KOPT-K1 (cell line): Measurements from ENCODE around the gene TM9SF4.
"Not testable (repeated sequence)": the region's sequence is repeated elsewhere in the genome, so short reads cannot be mapped to it uniquely, and the experiment has no call there.

Experiments used
- H3K27ac ChIP-seq: fragments of 200-600 bp; sonication (generic); 2 replicates; pipeline ENCODE4 v1.5.1; 2016; ENCODE audit warnings: antibody characterized with exemption, mild to moderate bottlenecking, low read depth, low read length; ENCODE audit not compliant: poor library complexity, severe bottlenecking
- H3K36me3 ChIP-seq: fragments of 200-600 bp; sonication (generic); 2 replicates; pipeline ENCODE4 v1.5.1; 2017; ENCODE audit warnings: antibody characterized with exemption, mild to moderate bottlenecking, low read length, moderate library complexity; ENCODE audit not compliant: insufficient read depth
- H3K9me3 ChIP-seq: fragments of 200-600 bp; sonication (generic); 2 replicates; pipeline ENCODE4 v1.5.1; 2017; ENCODE audit warnings: antibody characterized with exemption, low read length, mild to moderate bottlenecking; ENCODE audit not compliant: insufficient read depth, poor library complexity, severe bottlenecking

The TM9SF4 gene

DNA sequence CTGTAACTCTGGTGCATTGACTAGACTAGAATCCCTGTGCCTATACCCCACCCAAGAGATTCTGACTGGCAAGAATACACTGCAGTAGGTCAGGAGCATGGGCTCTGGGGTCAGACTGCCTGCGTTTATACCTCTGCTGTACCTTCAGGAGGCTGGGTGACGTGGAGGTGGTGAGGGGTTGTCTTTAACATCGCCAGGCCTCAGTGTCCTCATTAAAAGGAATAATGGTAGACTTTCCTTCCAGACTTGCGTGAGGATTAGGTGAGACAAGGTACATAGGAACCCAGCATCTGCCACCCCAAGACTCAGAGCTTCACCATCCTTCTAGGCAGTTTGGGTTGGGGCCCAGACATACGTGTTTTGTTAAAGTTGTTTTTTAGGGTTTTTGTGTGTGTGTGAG lies 44.3 kb downstream of the TM9SF4 start:
- Histone ChIP-seq H3K27ac (no peak overlapping the region), H3K9me3 (no peaks in the 10 kb centered on the region), H3K36me3 (peaks cover 94% of the 10 kb centered on the region)

DNA sequence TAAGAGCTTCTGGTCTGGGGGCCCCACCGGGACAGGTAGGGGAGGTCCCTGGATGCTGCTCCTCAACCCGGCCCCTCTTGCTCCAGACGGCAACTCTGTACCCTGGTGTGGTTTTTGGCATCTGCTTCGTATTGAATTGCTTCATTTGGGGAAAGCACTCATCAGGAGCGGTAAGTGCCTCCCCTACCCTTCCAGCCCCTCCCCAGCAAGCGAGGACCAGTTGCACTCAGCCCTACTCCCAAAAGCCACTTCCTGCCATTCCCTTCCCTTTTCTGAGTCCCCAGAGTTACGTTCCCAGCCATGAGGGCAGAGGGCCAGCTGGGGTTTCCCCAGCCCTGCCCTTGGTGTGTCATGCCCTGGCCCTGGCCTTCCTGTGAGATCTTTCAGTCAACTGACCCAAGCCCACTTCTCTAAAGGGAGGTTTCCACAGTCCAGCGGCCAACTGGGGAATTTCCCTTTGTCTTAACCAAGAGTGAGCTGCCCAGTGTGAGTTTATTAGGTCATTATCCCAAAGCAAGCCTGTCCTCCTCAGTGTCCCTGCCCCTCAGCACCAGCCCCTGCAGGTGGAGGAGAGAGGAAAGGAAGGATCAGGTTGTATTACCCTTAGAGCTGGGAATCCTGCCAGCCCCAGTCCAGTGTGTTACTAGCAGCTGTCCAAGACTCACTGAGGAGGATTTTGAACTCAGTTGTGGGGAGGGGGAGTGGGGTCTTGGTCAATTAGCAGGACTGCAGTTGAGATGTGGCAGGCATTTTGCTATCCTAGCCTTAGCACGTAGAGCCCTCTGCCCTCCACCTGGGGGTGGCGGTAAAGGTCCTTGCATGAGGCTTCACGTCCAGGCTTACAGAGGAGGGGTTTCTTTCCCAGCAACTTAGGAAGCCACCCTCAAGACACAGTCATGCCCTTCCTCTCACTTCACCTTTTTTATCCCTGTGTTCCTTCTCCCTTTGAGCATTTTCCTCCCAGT lies 45.8 kb downstream of the TM9SF4 start:
- Histone ChIP-seq H3K27ac (no peak overlapping the region), H3K36me3 (peaks cover 95% of the 10 kb centered on the region), H3K9me3 (no peaks in the 10 kb centered on the region)

DNA sequence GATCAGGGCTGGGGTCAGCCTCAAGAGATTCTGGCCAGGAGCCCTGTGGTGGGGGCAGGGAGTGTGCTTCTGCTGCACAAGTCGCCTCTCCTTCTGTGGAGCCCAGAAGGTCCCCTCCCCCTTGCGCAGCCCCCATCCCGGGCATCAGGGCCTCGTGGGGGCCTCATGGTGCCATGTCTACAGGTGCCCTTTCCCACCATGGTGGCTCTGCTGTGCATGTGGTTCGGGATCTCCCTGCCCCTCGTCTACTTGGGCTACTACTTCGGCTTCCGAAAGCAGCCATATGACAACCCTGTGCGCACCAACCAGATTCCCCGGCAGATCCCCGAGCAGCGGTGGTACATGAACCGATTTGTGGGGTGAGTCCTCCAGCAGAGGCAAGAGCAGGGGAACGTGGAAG lies 48.1 kb downstream of the TM9SF4 start:
- Histone ChIP-seq H3K9me3 (no peaks in the 10 kb centered on the region), H3K36me3 (peaks cover 97% of the 10 kb centered on the region), H3K27ac (no peak overlapping the region)

DNA sequence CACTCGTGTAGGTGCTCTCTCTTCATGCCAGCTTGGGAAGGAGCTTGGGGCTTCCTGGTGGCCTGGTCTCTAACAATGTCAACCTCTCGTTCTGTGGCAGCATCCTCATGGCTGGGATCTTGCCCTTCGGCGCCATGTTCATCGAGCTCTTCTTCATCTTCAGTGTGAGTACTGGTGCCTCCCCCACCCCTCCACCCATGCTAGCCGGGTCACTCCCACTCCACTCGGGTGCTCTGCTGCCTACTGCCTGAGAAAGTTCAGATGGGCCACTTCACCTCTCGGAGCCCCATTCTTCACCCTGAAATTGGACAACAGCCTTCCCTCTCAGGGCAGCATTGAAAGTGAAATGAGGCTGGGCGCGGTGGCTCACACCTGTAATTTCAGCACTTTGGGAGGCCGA lies 48.8 kb downstream of the TM9SF4 start:
- peaks cover 96% of the 10 kb centered on the region for H3K36me3 ChIP-seq
- H3K9me3 ChIP-seq, result no peaks in the 10 kb centered on the region
- no peak overlapping the region for H3K27ac ChIP-seq

DNA sequence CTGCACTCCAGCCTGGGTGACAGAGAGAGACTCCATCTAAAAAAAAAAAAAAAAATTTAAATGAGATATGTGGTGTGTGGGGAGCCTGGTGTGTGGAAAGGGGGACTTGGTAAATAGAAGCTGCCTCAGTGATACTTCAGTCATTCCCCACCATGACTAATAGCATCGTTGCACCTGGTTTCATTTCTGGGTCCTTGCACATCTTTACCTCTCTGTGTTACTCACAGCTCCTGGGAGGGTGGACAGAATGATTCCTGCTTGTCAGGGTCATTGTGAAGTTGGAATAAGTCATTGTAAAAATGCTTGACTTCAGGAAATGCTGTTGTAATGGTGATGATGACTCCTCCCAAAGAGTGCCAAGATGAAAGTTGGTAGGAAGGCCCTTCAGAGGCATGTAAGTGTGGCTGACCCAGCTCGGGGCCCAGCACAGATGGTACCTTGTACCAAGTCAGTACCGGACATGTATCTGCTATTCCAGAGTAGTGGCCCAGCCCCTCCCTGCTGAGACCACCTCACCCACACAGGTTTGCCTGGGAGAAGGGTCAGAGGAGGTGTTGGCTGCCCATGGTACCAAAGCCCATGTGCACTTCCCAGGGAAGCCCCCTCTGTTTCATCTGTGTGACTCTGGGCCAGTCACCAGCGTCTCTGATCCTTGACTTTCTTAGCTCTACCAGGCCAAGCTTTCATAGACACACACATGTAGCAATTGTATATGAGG lies 49.6 kb downstream of the TM9SF4 start:
- no peak overlapping the region for H3K27ac ChIP-seq
- peaks cover 96% of the 10 kb centered on the region for H3K36me3 ChIP-seq
- H3K9me3 ChIP-seq, result no peaks in the 10 kb centered on the region

DNA sequence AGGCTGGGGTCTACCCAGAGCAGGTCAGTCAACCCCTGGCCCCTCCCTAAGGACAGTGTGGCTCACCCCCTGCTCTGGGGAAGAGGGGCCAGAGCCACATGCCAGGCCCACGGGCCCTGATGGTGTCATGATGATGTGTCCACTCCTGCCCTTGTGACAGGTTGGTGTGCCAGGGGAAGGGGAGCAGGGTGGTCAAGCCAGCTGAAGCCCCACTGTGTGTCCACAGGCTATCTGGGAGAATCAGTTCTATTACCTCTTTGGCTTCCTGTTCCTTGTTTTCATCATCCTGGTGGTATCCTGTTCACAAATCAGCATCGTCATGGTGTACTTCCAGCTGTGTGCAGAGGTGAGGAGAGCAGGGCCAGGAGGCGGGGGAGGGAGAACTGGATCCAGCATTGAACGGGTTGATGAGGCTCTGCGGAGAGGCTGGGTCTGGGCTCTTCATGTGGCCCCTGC lies 50.3 kb downstream of the TM9SF4 start:
- H3K36me3 ChIP-seq, result peaks cover 96% of the 10 kb centered on the region
- no peak overlapping the region for H3K27ac ChIP-seq
- no peaks in the 10 kb centered on the region for H3K9me3 ChIP-seq

DNA sequence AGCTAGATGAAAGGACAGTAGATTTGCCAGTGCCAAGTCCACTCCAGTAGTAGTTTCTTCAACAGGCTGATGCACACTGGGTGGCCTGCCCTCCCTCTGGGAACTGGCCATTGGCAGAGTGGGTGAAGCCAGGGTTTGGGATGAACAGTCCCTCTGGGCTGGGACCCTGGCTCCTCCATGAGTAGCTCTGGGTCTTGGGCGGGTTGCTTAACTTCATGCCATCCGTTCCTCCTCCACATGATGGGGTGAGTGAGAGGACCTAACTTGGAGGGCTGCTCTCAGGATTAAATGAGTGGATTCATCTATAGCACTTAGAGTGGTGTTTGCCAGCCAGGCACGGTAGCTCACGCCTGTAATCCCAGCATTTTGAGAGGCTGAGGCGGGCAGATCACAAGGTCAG lies 50.8 kb downstream of the TM9SF4 start:
- Histone ChIP-seq H3K9me3 (no peaks in the 10 kb centered on the region), H3K27ac (no peak overlapping the region), H3K36me3 (peaks cover 96% of the 10 kb centered on the region)

DNA sequence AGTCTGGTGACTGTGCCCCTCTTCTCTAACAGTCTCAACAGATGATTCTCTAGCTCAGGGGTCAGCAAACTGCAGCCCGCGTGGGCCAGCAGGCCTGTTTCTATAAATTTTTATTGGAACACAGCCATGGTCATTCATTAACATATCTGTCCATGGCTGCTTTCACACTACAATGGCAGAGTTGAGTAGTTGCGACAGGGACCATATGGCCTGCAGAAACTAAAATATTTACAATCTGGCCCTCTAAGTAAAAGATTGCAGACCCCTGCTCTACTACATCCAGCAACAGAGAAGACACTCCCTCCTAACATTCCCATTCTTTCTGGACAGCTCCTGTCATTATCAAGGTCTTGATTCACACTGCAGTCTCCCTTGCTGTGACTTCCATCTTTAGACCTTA lies 52.8 kb downstream of the TM9SF4 start:
- H3K9me3 ChIP-seq, result no peaks in the 10 kb centered on the region
- H3K36me3 ChIP-seq, result peaks cover 97% of the 10 kb centered on the region
- no peak overlapping the region for H3K27ac ChIP-seq

DNA sequence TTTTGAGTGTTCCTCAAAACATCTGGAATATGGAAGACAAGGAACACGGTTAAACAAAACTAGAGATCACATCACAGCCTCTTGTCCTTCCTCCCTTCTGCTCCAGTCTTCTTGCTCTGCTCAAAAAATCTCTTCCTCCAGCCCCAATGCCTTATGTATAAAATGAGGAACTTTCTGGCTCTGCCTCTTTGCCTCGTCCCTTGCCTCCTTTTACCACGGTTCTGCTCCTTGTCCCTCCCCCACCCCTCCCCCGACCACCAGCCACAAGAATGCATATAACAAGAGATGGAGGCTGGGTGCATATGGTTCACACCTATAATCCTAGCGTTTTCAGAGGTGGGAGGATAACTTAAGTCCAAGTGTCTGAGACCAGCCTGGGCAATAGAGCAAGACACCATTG lies 54.4 kb downstream of the TM9SF4 start:
- Histone ChIP-seq H3K36me3 (peaks cover 86% of the 10 kb centered on the region), H3K27ac (no peak overlapping the region), H3K9me3 (no peaks in the 10 kb centered on the region)

DNA sequence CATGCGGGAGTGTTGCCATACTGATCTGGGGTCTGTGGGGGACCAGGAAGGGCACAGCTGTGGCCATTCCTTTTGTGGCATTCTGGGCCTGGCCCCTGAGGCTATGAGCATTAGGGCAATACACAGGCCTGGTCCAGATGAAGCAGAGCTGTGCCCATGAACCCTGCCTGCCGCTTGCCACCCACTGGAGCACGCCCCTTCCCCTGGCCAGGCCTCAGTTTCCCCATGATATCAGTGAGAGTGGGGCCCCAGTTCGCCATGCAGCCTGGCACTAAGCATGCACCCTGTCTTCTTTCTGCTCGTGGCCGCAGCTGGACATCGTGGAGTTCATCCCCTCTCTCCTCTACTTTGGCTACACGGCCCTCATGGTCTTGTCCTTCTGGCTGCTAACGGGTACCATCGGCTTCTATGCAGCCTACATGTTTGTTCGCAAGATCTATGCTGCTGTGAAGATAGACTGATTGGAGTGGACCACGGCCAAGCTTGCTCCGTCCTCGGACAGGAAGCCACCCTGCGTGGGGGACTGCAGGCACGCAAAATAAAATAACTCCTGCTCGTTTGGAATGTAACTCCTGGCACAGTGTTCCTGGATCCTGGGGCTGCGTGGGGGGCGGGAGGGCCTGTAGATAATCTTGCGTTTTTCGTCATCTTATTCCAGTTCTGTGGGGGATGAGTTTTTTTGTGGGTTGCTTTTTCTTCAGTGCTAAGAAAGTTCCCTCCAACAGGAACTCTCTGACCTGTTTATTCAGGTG lies 55.6 kb downstream of the TM9SF4 start:
- Histone ChIP-seq H3K36me3 (peaks cover 74% of the 10 kb centered on the region), H3K27ac (no peak overlapping the region), H3K9me3 (no peaks in the 10 kb centered on the region)

DNA sequence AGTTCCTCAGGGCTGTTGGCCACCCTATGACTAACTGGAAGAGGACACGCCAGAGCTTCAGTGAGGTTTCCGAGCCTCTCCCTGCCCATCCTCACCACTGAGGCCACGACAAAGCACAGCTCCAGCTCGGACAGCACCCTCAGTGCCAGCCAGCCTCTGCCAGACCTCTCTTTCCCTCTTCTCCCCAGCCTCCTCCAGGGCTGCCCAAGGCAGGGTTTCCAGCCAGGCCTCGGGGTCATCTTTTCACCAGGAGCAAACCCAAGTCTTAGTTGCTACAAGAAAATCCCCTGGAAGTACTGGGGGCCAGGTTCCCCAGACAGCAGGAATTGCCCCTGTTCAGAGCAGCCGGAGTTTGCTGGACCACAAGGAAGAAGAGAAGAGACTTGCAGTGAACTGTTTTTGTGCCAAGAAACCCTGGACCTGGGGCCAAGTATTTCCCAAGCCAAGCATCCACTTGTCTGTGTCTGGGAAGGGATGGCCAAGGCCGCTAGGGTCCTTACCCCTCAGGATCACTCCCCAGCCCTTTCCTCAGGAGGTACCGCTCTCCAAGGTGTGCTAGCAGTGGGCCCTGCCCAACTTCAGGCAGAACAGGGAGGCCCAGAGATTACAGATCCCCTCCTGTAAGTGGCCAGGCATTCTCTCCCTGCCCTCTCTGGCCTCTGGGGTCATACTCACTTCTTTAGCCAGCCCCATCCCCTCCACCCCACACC lies 56.5 kb downstream of the TM9SF4 start:
- H3K27ac ChIP-seq, result no peak overlapping the region
- H3K36me3 ChIP-seq, result peaks cover 66% of the 10 kb centered on the region
- H3K9me3 ChIP-seq, result no peaks in the 10 kb centered on the region

DNA sequence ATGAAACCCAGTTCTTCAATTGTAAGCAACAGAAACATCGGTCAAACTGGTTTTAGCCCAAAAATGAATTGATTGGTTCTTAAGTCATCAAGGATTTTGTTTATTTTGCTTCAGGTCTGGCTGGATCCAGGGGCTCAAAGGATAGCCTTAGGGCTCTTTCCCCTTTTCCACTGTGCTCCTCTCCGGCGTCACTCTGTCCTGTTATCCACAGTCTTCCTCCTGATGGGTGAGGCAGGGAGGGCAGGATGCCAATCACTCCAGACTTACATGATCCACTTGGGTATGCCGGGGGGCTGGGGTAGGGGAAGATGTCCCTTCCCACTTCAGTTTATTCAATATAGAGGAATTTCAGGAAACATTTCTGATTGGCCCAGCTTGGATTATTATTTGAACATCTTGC lies 58.0 kb downstream of the TM9SF4 start:
- Histone ChIP-seq H3K9me3 (no peaks in the 10 kb centered on the region), H3K36me3 (peaks cover 50% of the 10 kb centered on the region), H3K27ac (no peak overlapping the region)

DNA sequence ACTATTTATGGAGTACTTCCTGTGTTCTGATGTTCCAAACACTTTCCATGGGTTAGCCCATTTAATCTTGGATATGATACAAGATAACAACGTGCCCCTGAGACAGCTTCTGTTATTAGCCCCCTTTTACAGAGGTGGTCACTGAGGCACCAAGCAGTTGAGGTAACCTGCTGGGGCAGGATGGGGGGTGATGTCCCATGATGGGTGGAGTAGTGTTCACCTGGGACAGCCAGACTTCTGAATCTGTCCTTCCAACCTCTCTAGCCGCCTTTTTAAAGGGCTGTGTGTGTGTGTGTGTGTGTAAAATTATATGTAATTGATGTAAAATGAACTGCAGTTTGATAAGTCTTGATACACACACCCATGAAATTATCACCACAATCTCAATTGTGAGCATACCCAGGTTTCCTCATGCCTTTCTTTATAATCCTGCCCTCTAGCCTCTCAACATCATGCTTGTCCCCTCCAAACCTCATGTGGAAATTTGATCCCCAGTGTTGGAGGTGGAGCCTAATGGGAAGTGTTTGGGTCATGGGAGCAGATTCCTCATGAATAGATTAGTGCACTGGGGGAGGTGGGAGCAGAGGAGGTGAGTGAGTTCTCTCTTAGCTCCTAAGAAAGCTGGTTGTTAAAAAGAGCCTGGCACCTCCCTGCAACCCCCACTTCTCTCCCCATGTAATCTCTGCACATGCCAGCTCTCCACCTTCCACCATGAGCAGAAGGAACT lies 58.8 kb downstream of the TM9SF4 start:
- Histone ChIP-seq H3K36me3 (peaks cover 44% of the 10 kb centered on the region), H3K27ac (no peak overlapping the region), H3K9me3 (no peaks in the 10 kb centered on the region)

DNA sequence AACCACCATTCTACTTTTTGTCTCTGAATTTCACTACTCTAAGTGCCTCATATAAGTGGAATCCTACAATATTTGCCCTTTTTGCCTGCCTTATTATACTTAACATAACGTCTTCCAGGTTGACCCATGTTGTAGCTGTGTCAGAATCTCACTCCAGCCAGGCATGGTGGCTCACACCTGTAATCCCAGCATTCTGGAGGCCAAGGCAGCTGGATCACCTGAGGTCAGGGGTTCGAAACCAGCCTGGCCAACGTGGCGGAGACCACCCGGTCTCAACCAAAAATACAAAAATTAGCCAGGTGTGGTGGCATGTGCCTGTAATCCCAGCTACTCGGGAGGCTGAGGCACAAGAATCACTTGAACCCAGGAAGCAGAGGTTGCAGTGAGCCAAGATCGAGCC lies 68.2 kb downstream of the TM9SF4 start:
- H3K36me3 ChIP-seq, H3K9me3 ChIP-seq, H3K27ac ChIP-seq: not testable (repeated sequence)
